ENCODE measurements around the gene HOXD8. TPM values are rescaled to one million over a fixed set of nuclear protein-coding genes. Genes with fewer than 3 reads are reported as not detected.

HOXD8 gene
- total RNA-seq, 1 donor from 2014 or later = not detected

DNA sequence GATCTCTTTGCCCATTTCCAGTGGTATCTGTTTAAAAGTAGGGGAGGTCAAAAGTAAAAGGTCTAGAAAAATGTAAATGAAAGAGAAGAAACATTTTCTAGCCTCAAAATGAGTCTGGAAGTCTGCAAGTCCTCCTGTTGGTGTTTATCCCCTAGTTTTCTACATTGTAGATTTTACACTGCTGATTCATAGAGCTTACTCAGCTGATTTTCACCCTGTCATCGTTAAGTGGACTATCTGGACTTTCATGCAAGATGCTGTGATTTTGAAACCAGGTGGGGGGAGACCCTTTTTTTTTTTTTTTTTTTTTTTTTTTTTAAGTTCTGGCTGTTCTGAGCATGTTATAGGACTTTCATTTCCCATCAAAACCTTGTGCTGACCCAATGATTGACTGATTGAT is 37.9 kb downstream of the HOXD8 start:
- H3K4me1 Mint-ChIP-seq (ENCODE audit: unreplicated experiment) = no peaks in the 10 kb centered on the region
- H3K27ac Mint-ChIP-seq (ENCODE audit: unreplicated experiment) = no peak overlapping the region
- TF ChIP-seq, protein P1, sequence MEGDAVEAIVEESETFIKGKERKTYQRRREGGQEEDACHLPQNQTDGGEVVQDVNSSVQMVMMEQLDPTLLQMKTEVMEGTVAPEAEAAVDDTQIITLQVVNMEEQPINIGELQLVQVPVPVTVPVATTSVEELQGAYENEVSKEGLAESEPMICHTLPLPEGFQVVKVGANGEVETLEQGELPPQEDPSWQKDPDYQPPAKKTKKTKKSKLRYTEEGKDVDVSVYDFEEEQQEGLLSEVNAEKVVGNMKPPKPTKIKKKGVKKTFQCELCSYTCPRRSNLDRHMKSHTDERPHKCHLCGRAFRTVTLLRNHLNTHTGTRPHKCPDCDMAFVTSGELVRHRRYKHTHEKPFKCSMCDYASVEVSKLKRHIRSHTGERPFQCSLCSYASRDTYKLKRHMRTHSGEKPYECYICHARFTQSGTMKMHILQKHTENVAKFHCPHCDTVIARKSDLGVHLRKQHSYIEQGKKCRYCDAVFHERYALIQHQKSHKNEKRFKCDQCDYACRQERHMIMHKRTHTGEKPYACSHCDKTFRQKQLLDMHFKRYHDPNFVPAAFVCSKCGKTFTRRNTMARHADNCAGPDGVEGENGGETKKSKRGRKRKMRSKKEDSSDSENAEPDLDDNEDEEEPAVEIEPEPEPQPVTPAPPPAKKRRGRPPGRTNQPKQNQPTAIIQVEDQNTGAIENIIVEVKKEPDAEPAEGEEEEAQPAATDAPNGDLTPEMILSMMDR (IDR thresholded peaks at IDR 0.05) = no peak
- H3K27me3 Mint-ChIP-seq (ENCODE audit: unreplicated experiment) = peaks cover 77% of the 10 kb centered on the region
- H3K36me3 Mint-ChIP-seq (ENCODE audit: unreplicated experiment) = no peaks in the 10 kb centered on the region
- no peak overlapping the region for H3K4me3 Mint-ChIP-seq (ENCODE audit: unreplicated experiment)
- no peak for DNase-seq (ENCODE audit: extremely low spot score, unreplicated experiment)
- peaks cover 3% of the 10 kb centered on the region for H3K9me3 Mint-ChIP-seq (ENCODE audit: unreplicated experiment)

DNA sequence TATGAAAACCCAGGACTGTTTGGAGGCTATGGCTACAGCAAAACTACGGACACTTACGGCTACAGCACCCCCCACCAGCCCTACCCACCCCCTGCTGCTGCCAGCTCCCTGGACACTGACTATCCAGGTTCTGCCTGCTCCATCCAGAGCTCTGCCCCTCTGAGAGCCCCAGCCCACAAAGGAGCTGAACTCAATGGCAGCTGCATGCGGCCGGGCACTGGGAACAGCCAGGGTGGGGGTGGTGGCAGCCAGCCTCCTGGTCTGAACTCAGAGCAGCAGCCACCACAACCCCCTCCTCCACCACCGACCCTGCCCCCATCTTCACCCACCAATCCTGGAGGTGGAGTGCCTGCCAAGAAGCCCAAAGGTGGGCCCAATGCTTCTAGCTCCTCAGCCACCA is 39.7 kb downstream of the HOXD8 start:
- Mint-ChIP-seq H3K4me1 (ENCODE audit: unreplicated experiment) (no peaks in the 10 kb centered on the region), H3K27me3 (ENCODE audit: unreplicated experiment) (peaks cover 82% of the 10 kb centered on the region), H3K9me3 (ENCODE audit: unreplicated experiment) (peaks cover 2% of the 10 kb centered on the region), H3K4me3 (ENCODE audit: unreplicated experiment) (no peak overlapping the region), H3K36me3 (ENCODE audit: unreplicated experiment) (no peaks in the 10 kb centered on the region), H3K27ac (ENCODE audit: unreplicated experiment) (no peak overlapping the region)
- no peak for DNase-seq (ENCODE audit: extremely low spot score, unreplicated experiment)
- TF ChIP-seq, protein P1 (IDR thresholded peaks at IDR 0.05) = no peak

DNA sequence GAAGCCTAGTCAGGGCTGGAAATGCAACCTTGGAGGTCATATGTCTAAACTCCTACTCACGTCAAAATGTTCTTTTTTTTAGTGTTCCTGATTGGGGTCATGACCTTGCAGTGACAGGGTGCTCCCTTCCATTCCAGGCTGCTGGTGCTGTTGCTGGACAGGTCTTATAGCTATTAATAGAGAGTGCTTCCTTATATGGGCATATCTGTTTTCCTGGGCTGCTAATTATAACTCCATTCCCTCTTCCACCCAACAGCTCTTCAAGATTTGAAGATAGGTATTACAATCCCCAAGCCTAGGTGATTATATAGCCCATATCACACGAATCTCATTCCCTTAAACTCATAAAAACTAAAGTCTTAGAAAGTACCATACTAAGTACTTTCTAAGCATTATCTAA is 40.2 kb downstream of the HOXD8 start:
- no peak overlapping the region for H3K27ac Mint-ChIP-seq (ENCODE audit: unreplicated experiment)
- TF ChIP-seq, protein P1 (IDR thresholded peaks at IDR 0.05) = no peak
- H3K36me3 Mint-ChIP-seq (ENCODE audit: unreplicated experiment) = no peaks in the 10 kb centered on the region
- DNase-seq (ENCODE audit: extremely low spot score, unreplicated experiment) = no peak
- H3K9me3 Mint-ChIP-seq (ENCODE audit: unreplicated experiment) = no peaks in the 10 kb centered on the region
- peaks cover 82% of the 10 kb centered on the region for H3K27me3 Mint-ChIP-seq (ENCODE audit: unreplicated experiment)
- H3K4me3 Mint-ChIP-seq (ENCODE audit: unreplicated experiment) = no peak overlapping the region
- no peaks in the 10 kb centered on the region for H3K4me1 Mint-ChIP-seq (ENCODE audit: unreplicated experiment)

DNA sequence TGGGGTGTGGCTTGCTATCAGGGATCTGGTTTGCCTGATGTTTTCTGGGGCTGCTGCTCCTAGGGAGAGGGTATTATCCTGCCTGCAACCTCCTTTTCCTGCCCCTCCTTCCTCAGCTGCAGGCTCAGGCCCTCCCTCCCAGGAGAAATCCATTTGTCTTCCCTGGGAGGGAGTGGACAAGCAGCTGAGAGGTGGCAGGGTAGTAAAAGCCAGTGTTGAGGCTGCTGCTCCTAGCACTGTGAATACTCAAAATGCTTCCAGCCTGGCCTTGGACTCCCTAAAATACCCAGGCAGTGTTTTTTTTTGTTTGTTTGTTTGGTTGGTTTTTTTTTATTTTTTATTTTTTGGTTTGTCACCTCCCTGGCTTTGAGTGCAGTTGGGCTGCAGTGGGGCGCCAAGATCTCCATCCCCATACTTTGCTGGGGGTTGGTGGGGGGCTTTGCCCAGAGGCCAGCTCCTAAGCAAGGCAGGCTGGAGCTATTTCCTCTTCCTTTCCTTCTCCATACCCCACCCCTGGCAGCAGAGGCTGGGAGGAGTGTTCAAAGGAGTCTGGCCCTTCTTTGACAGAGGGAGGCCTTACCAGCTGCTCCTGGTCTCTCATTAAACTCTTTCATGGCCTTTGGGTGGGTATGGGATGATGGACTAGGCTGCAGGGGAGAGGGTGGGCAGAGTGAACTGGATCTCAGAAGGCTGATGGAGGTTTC is 41.2 kb downstream of the HOXD8 start:
- Mint-ChIP-seq H3K4me1 (ENCODE audit: unreplicated experiment) (peaks cover 3% of the 10 kb centered on the region), H3K27me3 (ENCODE audit: unreplicated experiment) (peaks cover 82% of the 10 kb centered on the region), H3K4me3 (ENCODE audit: unreplicated experiment) (no peak overlapping the region), H3K27ac (ENCODE audit: unreplicated experiment) (no peak overlapping the region), H3K9me3 (ENCODE audit: unreplicated experiment) (no peaks in the 10 kb centered on the region), H3K36me3 (ENCODE audit: unreplicated experiment) (no peaks in the 10 kb centered on the region)
- TF ChIP-seq, protein P1 (IDR thresholded peaks at IDR 0.05) = no peak
- DNase-seq (ENCODE audit: extremely low spot score, unreplicated experiment) = no peak

DNA sequence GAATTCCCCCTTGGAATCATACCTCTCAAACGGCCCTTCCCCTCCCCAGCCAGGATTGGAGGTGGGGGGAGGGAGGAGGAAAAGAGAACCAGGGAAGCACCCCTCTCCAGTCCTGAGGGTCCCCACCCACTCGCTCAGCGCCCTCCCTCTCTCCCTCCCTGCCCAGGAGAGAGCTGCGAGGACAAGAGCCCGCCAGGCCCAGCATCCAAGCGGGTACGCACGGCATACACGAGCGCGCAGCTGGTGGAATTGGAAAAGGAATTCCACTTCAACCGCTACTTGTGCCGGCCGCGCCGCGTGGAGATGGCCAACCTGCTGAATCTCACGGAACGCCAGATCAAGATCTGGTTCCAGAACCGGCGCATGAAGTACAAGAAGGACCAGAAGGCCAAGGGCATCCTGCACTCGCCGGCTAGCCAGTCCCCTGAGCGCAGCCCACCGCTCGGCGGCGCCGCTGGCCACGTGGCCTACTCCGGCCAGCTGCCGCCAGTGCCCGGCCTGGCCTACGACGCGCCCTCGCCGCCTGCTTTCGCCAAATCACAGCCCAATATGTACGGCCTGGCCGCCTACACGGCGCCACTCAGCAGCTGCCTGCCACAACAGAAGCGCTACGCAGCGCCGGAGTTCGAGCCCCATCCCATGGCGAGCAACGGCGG is 42.0 kb downstream of the HOXD8 start:
- DNase-seq (ENCODE audit: extremely low spot score, unreplicated experiment) = no peak
- H3K27ac Mint-ChIP-seq (ENCODE audit: unreplicated experiment) = no peak overlapping the region
- no peaks in the 10 kb centered on the region for H3K9me3 Mint-ChIP-seq (ENCODE audit: unreplicated experiment)
- H3K4me1 Mint-ChIP-seq (ENCODE audit: unreplicated experiment) = peaks cover 3% of the 10 kb centered on the region
- H3K27me3 Mint-ChIP-seq (ENCODE audit: unreplicated experiment) = peaks cover 82% of the 10 kb centered on the region
- TF ChIP-seq, protein P1 (IDR thresholded peaks at IDR 0.05) = no peak
- H3K36me3 Mint-ChIP-seq (ENCODE audit: unreplicated experiment) = no peaks in the 10 kb centered on the region
- H3K4me3 Mint-ChIP-seq (ENCODE audit: unreplicated experiment) = no peak overlapping the region

Data from osteocyte (in vitro differentiated cells).